ENCODE results near the gene RNF166. TPM values are rescaled to one million over a fixed set of nuclear protein-coding genes. Genes with fewer than 3 reads are reported as not detected.

The RNF166 gene
- total and polyA plus RNA-seq, 4 donors: 6.5 to 9.1 (median 7.6) TPM

GRCh38 chr16:88714420-88715302, 8.5 kb upstream of the RNF166 start:
- TF ChIP-seq HNF4G (IDR thresholded peaks at IDR 0.05): no peak
- no peak for TF ChIP-seq TAF1 (conservative IDR thresholded peaks at IDR 0.05)
- no peak for TF ChIP-seq RXRA (IDR thresholded peaks at IDR 0.05)
- no peak for TF ChIP-seq FOXA1 (IDR thresholded peaks at IDR 0.05)
- no peak for TF ChIP-seq REST (IDR thresholded peaks at IDR 0.05)
- TF ChIP-seq ATF3 (IDR thresholded peaks at IDR 0.05): no peak
- TF ChIP-seq HNF4A (conservative IDR thresholded peaks at IDR 0.05): no peak
- no peak for TF ChIP-seq MAX (IDR thresholded peaks at IDR 0.05)
- no peak for TF ChIP-seq SP1 (IDR thresholded peaks at IDR 0.05)
- no peaks in the 10 kb centered on the region for H3K4me1 ChIP-seq (ENCODE audit: control insufficient read depth in 4 of 4, insufficient read depth in 4 of 4, low read length in 3 of 4)
- H3K27me3 ChIP-seq (ENCODE audit: control insufficient read depth in 4 of 4, insufficient read depth in 4 of 4, low read length in 3 of 4): no peaks in the 10 kb centered on the region
- no peak overlapping the region for H3K9ac ChIP-seq (ENCODE audit: low read depth in 1 of 2, low read length in 2 of 2)
- no peak overlapping the region for H3K4me3 ChIP-seq (ENCODE audit: low read depth in 1 of 3, low read length in 3 of 3)
- H3K27ac ChIP-seq (ENCODE audit: low read depth in 1 of 2, low read length in 2 of 2): no peak overlapping the region
- WGBS: 90% methylated on average over 42 of the region's 42 CpGs
- H3K9me3 ChIP-seq (ENCODE audit: control insufficient read depth in 4 of 4, low read length in 3 of 4): no peaks in the 10 kb centered on the region
- peaks cover 12 to 62% (median 21%) of the 10 kb centered on the region in 4 donors for H3K36me3 ChIP-seq (ENCODE audit: control insufficient read depth in 4 of 4, insufficient read depth in 3 of 4, low read depth in 1 of 4, low read length in 3 of 4)
- DNase-seq (ENCODE audit: low spot score): no peak

- H3K9me3 ChIP-seq (ENCODE audit: control insufficient read depth in 4 of 4, low read length in 3 of 4): no peaks in the 10 kb centered on the region
- no peaks in the 10 kb centered on the region for H3K4me1 ChIP-seq (ENCODE audit: control insufficient read depth in 4 of 4, insufficient read depth in 4 of 4, low read length in 3 of 4)
- DNase-seq (ENCODE audit: low spot score): no peak
- peaks cover 10 to 53% (median 16%) of the 10 kb centered on the region in 4 donors for H3K36me3 ChIP-seq (ENCODE audit: control insufficient read depth in 4 of 4, insufficient read depth in 3 of 4, low read depth in 1 of 4, low read length in 3 of 4)
- no peaks in the 10 kb centered on the region for H3K27me3 ChIP-seq (ENCODE audit: control insufficient read depth in 4 of 4, insufficient read depth in 4 of 4, low read length in 3 of 4)
- 87% methylated on average over 30 of the region's 30 CpGs for WGBS
- H3K9ac ChIP-seq (ENCODE audit: low read depth in 1 of 2, low read length in 2 of 2): no peak overlapping the region
- H3K27ac ChIP-seq (ENCODE audit: low read depth in 1 of 2, low read length in 2 of 2): no peak overlapping the region
- no peak overlapping the region for H3K4me3 ChIP-seq (ENCODE audit: low read depth in 1 of 3, low read length in 3 of 3)
- TF ChIP-seq RAD21 (IDR thresholded peaks at IDR 0.05): no peak
- TF ChIP-seq FOXA1 (IDR thresholded peaks at IDR 0.05): no peak
- TF ChIP-seq MAX (IDR thresholded peaks at IDR 0.05): no peak
- no peak for TF ChIP-seq ATF3 (IDR thresholded peaks at IDR 0.05)
- no peak for TF ChIP-seq REST (IDR thresholded peaks at IDR 0.05)
- TF ChIP-seq GABPA (IDR thresholded peaks at IDR 0.05 in 1 of 2, conservative IDR thresholded peaks at IDR 0.05 in 1 of 2): no peak
- TF ChIP-seq HNF4A (conservative IDR thresholded peaks at IDR 0.05): no peak
- TF ChIP-seq NR2F2 (IDR thresholded peaks at IDR 0.05): no peak
- no peak for TF ChIP-seq HNF4G (IDR thresholded peaks at IDR 0.05)
- no peak for TF ChIP-seq ZBTB33 (IDR thresholded peaks at IDR 0.05)
- no peak for TF ChIP-seq CTCF (IDR thresholded peaks at IDR 0.05; ENCODE audit: low read depth, low read length, missing input control)
- no peak for TF ChIP-seq SP1 (IDR thresholded peaks at IDR 0.05)
- no peak for TF ChIP-seq RXRA (IDR thresholded peaks at IDR 0.05)
- no peak for TF ChIP-seq YY1 (IDR thresholded peaks at IDR 0.05)
Observed at GRCh38 chr16:88713568-88714419, 7.6 kb upstream of the RNF166 start.
